ENCODE data around the gene TOMM6.

DNA sequence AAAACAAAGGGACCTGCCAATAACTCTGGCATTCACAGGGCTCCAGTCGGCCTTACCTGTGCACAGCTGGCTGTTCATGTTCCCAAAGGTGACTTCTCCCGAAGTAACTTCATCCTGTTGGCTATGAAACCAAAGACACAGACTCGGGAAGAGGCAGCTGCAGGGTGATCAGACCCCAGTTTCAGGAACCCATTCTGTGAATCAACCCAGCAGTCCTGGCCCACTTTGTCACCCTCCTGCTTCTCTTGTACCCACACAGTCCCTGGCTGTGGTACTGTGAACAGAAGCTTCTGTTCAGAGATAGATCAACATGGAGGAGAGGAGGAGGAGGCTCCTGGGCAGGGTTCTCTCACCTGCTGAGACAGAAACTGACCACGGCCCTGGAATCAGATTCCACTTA is 31.6 kb upstream of the TOMM6 start:
- TF ChIP-seq, protein P1, sequence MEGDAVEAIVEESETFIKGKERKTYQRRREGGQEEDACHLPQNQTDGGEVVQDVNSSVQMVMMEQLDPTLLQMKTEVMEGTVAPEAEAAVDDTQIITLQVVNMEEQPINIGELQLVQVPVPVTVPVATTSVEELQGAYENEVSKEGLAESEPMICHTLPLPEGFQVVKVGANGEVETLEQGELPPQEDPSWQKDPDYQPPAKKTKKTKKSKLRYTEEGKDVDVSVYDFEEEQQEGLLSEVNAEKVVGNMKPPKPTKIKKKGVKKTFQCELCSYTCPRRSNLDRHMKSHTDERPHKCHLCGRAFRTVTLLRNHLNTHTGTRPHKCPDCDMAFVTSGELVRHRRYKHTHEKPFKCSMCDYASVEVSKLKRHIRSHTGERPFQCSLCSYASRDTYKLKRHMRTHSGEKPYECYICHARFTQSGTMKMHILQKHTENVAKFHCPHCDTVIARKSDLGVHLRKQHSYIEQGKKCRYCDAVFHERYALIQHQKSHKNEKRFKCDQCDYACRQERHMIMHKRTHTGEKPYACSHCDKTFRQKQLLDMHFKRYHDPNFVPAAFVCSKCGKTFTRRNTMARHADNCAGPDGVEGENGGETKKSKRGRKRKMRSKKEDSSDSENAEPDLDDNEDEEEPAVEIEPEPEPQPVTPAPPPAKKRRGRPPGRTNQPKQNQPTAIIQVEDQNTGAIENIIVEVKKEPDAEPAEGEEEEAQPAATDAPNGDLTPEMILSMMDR (IDR thresholded peaks at IDR 0.05; ENCODE audit: insufficient read depth, low read length): no peak
- no peak for TF ChIP-seq SPI1 (IDR thresholded peaks at IDR 0.05; ENCODE audit: borderline replicate concordance, low read depth)
